Vagina (tissue), 2 donors: ENCODE measurements around the gene CEP70.
"Not testable (repeated sequence)": the region's sequence is repeated elsewhere in the genome, so short reads cannot be mapped to it uniquely, and the experiment has no call there.

ENCODE experiments used
- CTCF ChIP-seq, 3 experiments: fragments of 450-650 bp in 2 of 3; fragments of 200-600 bp in 1 of 3; sonication (generic) in 1 of 3; IDR thresholded peaks; one replicate each; pipeline ENCODE4 v1.5.1; 2017 to 2019; ENCODE audit warnings: antibody characterized with exemption in 3 of 3, mild to moderate bottlenecking in 2 of 3, moderate library complexity in 2 of 3
- POLR2A ChIP-seq, 2 donors: fragments of 450-650 bp; IDR thresholded peaks; one replicate each; pipeline ENCODE4 v1.6.1; 2017; ENCODE audit warnings: antibody characterized with exemption in 2 of 2, mild to moderate bottlenecking in 2 of 2, moderate library complexity in 2 of 2

GRCh38 chr3:138601661-138602060 lies 7.6 kb upstream of the CEP70 start:
- TF ChIP-seq CTCF, POLR2A (IDR thresholded peaks at IDR 0.05): not testable (repeated sequence)
